NCI-H345 treated with DMSO at 0.1 percent for 48 hours (cell line): ENCODE results near the gene ZFPM1.

Source experiments
- DNase-seq: peaks from one replicate; lab custom pipeline; 2025; ENCODE audit not compliant: unreplicated experiment; lab: John Stamatoyannopoulos, UW

The ZFPM1 gene

GRCh38 chr16:88417684-88418476 is 35.2 kb upstream of the ZFPM1 start:
- DNase-seq: no peak

GRCh38 chr16:88418869-88419268 is 34.2 kb upstream of the ZFPM1 start:
- DNase-seq: no peak

- no peak for DNase-seq
These were observed 33.3 kb upstream of the ZFPM1 start for GRCh38 chr16:88419790-88420189.

DNA sequence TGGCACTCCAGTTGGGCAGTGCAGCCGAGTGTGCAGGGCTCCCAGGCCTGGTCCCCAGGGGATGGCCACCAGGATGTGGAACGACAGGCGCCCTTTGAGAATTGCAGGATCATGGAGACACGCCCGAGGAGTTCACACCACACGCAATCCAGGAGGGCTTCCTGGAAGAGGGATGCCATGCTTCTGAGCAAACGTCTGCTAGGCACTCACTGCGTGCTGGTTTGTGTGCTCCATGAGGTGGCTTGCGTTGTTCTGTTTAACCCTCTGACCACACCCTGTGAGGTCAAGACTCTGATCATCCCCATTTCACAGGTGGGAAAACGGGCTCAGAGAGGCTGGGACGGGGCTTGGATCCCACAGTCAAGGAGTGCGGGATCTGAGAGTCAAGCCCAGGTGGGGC is 32.6 kb upstream of the ZFPM1 start:
- DNase-seq: no peak

DNA sequence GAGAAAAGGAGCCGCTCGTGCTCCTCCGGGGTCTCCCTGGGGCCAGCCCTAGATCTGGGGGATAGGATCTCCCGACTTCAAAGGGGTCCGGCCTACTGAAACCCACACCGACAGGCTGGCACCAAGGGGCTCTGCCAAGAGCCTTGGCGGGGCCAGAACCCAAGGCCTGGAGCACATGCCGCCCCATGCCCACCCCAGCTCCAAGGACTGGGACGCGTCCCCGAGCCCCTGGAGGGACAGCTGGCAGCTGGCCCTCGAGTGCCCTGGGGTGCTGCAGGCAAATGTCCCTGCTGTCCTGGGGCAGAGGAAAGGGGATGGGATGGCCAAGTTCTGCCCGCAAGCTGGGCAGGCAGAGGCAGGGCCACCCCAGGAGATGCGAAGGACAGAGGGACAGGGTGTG is 31.8 kb upstream of the ZFPM1 start:
- DNase-seq: no peak

GRCh38 chr16:88421871-88422433 is 31.1 kb upstream of the ZFPM1 start:
- DNase-seq: no peak

DNA sequence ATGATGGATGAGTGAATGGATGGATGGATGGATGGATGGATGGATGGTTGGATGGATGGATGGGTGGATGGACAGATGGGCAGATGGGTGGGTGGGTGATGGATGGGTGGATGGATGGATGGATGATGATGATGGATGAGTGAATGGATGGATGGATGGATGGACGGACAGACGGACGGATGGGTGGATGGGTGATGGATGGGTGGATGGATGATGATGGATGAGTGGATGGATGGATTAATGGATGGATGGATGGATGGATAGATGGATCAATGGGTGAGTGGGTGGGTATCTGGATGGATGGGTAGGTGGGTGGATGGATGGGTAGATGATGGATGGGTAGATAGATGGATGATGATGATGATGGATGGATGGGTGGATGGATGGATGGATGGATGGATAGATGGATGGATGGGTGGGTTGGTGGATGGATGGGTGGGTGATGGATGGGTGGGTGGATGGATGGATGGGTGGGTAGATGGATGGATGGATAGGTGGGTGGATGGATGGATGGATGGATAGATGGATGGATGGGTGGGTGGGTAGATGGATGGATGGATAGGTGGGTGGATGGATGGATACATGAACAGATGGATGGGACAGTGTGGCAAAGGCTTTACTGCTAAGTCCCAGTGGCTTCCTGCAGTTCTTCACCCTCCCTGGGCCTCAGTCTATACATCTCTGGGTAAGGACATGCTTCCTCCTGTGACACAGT is 30.2 kb upstream of the ZFPM1 start:
- DNase-seq: no peak

GRCh38 chr16:88423448-88423850 is 29.6 kb upstream of the ZFPM1 start:
- no peak for DNase-seq

GRCh38 chr16:88424587-88425235 is 28.4 kb upstream of the ZFPM1 start:
- no peak for DNase-seq

DNA sequence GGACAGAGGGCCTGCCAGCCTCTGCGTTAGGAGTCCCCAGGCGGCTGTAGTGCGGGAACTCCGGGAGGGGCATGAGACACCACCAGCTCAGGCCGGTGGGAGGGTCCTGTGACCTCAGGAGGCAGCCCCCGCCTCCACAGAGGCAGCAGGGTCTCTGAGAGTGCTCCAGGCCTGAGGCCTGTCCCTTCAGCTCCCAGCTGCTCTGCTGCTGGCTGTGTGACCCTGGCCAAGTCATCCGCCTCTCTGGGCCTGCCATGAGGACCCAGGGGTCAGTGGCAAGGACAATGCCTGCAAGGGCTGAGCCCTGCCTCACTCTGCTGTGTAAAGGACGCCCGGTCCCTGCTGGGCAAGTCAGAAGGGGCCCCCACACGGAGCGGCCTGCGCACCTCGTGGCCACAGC is 27.1 kb upstream of the ZFPM1 start:
- DNase-seq: no peak

- no peak for DNase-seq
These were observed 25.7 kb upstream of the ZFPM1 start for GRCh38 chr16:88427376-88427775.

DNA sequence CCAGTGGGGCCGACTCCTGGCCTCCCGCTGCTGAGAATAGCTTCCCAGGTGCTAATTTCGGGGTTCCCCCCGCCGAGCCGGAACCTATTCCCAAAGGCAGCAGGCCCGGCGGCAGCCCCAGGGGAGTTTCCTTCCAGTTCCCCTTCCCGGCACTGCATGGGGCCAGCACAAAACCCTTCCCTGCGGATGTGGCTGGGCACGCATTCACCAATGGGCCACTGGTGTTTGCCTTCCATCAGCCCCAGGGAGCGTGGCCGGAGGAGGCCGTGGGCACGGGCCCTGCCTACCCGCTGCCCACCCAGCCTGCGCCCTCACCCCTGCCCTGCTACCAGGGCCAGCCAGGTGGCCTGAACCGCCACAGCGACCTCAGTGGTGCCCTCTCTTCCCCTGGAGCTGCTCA is 24.9 kb upstream of the ZFPM1 start:
- DNase-seq: no peak

GRCh38 chr16:88428616-88429386 is 24.3 kb upstream of the ZFPM1 start:
- DNase-seq: no peak

DNA sequence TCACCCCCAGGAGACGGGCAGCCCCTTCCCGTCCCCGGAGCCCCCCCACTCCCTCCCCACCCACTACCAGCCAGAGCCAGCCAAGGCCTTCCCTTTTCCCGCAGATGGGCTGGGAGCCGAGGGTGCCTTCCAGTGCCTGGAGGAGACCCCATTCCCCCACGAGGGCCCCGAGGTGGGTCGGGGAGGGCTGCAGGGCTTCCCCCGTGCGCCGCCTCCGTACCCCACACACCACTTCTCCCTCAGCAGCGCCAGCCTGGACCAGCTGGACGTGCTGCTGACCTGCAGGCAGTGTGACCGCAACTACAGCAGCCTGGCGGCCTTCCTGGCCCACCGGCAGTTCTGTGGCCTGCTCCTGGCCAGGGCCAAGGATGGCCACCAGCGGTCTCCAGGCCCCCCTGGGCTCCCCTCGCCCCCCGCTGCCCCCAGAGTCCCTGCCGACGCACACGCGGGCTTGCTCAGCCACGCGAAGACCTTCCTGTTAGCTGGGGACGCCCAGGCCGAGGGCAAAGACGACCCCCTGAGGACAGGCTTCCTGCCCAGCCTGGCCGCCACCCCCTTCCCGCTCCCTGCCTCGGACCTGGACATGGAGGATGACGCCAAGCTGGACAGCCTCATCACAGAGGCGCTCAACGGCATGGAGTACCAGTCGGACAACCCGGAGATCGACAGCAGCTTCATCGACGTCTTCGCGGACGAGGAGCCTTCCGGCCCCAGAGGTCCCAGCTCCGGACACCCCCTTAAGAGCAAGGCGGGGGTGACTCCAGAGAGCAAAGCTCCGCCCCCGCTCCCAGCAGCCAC is 23.5 kb upstream of the ZFPM1 start:
- no peak for DNase-seq

DNA sequence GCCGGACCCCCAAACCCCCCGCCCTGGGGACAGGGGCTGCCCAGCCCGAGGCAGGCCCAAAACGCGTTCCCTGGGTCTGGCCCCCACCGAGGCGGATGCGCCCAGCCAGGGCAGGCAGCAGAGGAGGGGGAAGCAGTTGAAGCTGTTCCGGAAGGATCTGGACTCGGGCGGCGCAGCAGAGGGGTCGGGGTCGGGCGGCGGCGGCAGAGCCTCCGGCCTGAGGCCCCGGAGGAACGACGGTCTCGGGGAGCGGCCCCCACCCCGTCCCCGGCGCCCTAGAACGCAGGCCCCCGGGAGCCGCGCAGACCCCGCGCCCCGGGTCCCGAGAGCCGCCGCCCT is 22.9 kb upstream of the ZFPM1 start:
- no peak for DNase-seq

DNA sequence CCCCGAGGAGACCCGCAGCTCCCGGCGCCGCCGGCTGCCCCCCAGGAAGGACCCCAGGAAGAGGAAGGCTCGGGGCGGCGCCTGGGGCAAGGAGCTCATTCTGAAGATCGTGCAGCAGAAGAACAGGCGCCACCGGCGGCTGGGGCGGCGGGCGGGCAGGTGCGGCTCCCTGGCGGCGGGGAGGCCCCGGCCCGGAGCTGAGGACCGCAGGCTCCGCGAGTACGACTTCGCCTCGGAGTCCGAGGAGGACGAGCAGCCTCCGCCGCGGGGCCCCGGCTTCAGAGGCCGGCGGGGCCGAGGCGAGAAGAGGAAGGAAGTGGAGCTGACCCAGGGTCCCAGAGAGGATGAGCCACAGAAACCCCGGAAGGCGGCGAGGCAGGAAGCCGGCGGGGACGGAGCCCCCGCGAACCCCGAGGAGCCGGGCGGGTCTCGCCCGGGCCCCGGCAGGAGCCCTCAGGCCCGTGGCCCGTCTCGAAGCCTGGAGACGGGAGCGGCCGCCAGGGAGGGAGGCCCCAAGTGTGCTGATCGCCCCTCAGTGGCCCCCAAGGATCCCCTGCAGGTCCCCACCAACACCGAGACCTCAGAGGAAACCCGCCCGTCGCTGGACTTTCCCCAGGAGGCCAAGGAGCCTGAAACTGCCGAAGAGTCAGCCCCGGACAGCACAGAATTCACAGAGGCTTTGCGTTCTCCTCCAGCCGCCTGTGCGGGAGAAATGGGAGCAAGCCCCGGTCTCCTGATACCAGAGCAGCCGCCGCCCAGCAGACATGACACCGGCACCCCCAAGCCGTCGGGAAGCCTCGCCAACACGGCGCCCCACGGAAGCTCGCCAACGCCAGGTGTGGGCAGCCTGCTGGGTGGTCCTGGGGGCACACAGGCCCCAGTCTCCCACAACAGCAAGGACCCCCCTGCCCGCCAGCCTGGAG is 22.3 kb upstream of the ZFPM1 start:
- no peak for DNase-seq

DNA sequence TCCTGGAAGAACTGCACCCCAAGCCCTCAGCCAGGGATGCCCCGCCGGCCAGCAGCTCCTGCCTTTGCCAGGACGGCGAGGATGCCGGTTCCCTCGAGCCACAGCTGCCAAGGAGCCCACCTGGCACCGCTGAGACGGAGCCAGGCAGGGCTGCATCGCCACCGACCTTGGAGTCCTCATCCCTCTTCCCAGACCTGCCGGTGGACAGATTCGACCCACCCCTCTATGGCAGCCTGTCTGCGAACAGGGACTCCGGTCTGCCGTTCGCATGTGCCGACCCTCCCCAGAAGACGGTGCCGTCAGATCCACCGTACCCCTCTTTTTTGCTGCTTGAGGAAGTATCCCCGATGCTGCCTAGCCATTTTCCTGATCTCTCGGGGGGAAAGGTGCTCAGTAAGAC is 21.4 kb upstream of the ZFPM1 start:
- DNase-seq: no peak

GRCh38 chr16:88432174-88432573 is 20.9 kb upstream of the ZFPM1 start:
- no peak for DNase-seq

- DNase-seq: no peak
These were observed 20.3 kb upstream of the ZFPM1 start for GRCh38 chr16:88432753-88433152.
